ENCODE measurements around the gene ME3. TPM values are rescaled to one million over a fixed set of nuclear protein-coding genes. Genes with fewer than 3 reads are reported as not detected.
"Not testable (repeated sequence)": the region's sequence is repeated elsewhere in the genome, so short reads cannot be mapped to it uniquely, and the experiment has no call there.

Gene ME3
- total RNA-seq, 2 experiments from 2014 or later, result not detected

DNA sequence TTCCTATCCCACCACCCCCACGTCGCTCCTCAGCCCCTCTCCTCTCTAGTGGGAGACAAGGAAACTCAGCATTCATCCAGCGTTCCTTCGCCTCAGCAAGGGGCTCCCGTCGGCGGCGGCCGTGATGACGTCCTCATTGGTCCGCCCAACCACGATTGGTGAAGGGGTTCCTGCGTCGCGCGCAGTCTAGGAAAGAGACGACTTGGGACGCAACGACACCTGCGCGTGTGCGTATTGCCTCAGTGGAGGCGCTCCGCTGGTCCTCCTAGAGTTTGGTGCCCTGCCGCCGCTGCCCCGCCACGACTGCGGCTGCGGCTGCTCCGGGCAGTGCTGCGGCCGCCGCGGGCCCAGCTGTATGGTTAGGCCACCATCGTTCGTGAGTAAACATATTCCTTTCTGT lies 241.2 kb downstream of the ME3 start:
- Histone ChIP-seq H3K4me3 (ENCODE audit: low read depth, low read length, poor library complexity, severe bottlenecking) (no peak overlapping the region), H3K9me3 (ENCODE audit: low read length) (no peaks in the 10 kb centered on the region), H3K36me3 (ENCODE audit: insufficient read depth, low read length) (no peaks in the 10 kb centered on the region), H3K9me2 (ENCODE audit: insufficient read depth, low read length) (no peaks in the 10 kb centered on the region), H2AFZ (ENCODE audit: low read length) (no peak overlapping the region), H3K4me2 (ENCODE audit: low read length) (no peak overlapping the region), H3K4me1 (ENCODE audit: insufficient read depth, low read length, poor library complexity, severe bottlenecking) (no peaks in the 10 kb centered on the region), H3K27ac (ENCODE audit: low read depth, low read length, poor library complexity, severe bottlenecking) (no peak overlapping the region), H3K79me2 (ENCODE audit: insufficient read depth, low read depth, low read length) (no peaks in the 10 kb centered on the region), H4K20me1 (ENCODE audit: insufficient read depth, low read length) (no peaks in the 10 kb centered on the region)
- no TSS peak for BruUV-seq (replicated peaks)
- intact Hi-C loops (cut with micrococcal nuclease; ENCODE audit: unreplicated experiment), result no loop called here
- no peak for DNase-seq (ENCODE audit: low spot score)
- ChIA-PET CTCF (ENCODE audit: unreplicated experiment) (no interaction called here), POLR2A (interaction anchor here (0.7 kb wide), 1 partner anchor 693 kb away, joined by 3 read pairs; no protein-coding TSS in a partner anchor)
- TF ChIP-seq CTCF (conservative IDR thresholded peaks at IDR 0.05; ENCODE audit: low read length) (no peak), EZH2phosphoT487 (IDR thresholded peaks at IDR 0.05; ENCODE audit: borderline replicate concordance, low read depth, low read length) (no peak)

- no peaks in the 10 kb centered on the region for H3K36me3 ChIP-seq (ENCODE audit: insufficient read depth, low read length)
- intact Hi-C loops (cut with micrococcal nuclease; ENCODE audit: unreplicated experiment), result no loop called here
- no peak overlapping the region for H3K4me3 ChIP-seq (ENCODE audit: low read depth, low read length, poor library complexity, severe bottlenecking)
- H2AFZ ChIP-seq (ENCODE audit: low read length), result no peak overlapping the region
- H4K20me1 ChIP-seq (ENCODE audit: insufficient read depth, low read length), result no peaks in the 10 kb centered on the region
- no peaks in the 10 kb centered on the region for H3K9me2 ChIP-seq (ENCODE audit: insufficient read depth, low read length)
- DNase-seq (ENCODE audit: low spot score), result no peak
- no peaks in the 10 kb centered on the region for H3K79me2 ChIP-seq (ENCODE audit: insufficient read depth, low read depth, low read length)
- no peaks in the 10 kb centered on the region for H3K9me3 ChIP-seq (ENCODE audit: low read length)
- H3K27ac ChIP-seq (ENCODE audit: low read depth, low read length, poor library complexity, severe bottlenecking), result no peak overlapping the region
- ChIA-PET CTCF (ENCODE audit: unreplicated experiment) (no interaction called here), POLR2A (no interaction called here)
- no peak overlapping the region for H3K4me2 ChIP-seq (ENCODE audit: low read length)
- TF ChIP-seq CTCF (conservative IDR thresholded peaks at IDR 0.05; ENCODE audit: low read length), result no peak
- TF ChIP-seq EZH2phosphoT487 (IDR thresholded peaks at IDR 0.05; ENCODE audit: borderline replicate concordance, low read depth, low read length), result no peak
- no peaks in the 10 kb centered on the region for H3K4me1 ChIP-seq (ENCODE audit: insufficient read depth, low read length, poor library complexity, severe bottlenecking)
- BruUV-seq (replicated peaks), result no TSS peak
Observed at GRCh38 chr11:86427441-86427840, 245.0 kb downstream of the ME3 start.

- POLR2A ChIA-PET; CTCF ChIA-PET (ENCODE audit: unreplicated experiment); H3K4me1 ChIP-seq (ENCODE audit: insufficient read depth, low read length, poor library complexity, severe bottlenecking); H3K27ac ChIP-seq (ENCODE audit: low read depth, low read length, poor library complexity, severe bottlenecking); H3K79me2 ChIP-seq (ENCODE audit: insufficient read depth, low read depth, low read length); H3K9me2 ChIP-seq (ENCODE audit: insufficient read depth, low read length); H3K4me3 ChIP-seq (ENCODE audit: low read depth, low read length, poor library complexity, severe bottlenecking); H4K20me1 ChIP-seq (ENCODE audit: insufficient read depth, low read length); intact Hi-C loops (cut with micrococcal nuclease; ENCODE audit: unreplicated experiment); BruUV-seq (replicated peaks); H3K36me3 ChIP-seq (ENCODE audit: insufficient read depth, low read length); DNase-seq (ENCODE audit: low spot score); H3K9me3 ChIP-seq (ENCODE audit: low read length); H3K4me2 ChIP-seq (ENCODE audit: low read length); H2AFZ ChIP-seq (ENCODE audit: low read length): not testable (repeated sequence)
Observed at GRCh38 chr11:86423488-86423887, 248.9 kb downstream of the ME3 start.
